T-helper 1 cell treated with Interleukin-12 subunit alpha and Interleukin-12 subunit beta and Interleukin-4 antibody, amounts not matched to agents 30 μg/mL and 1 μg/mL, for 36 hours (primary cell): ENCODE results near the gene SLC35D2.

ENCODE experiments used
- H3K27ac Mint-ChIP-seq: one replicate; pipeline ENCODE4 v1.8.0; 2021; ENCODE audit warnings: mild to moderate bottlenecking, mixed read lengths
- H3K27me3 Mint-ChIP-seq: one replicate; pipeline ENCODE4 v1.8.0; 2021; ENCODE audit warnings: low read depth, mixed read lengths
- H3K36me3 Mint-ChIP-seq: one replicate; pipeline ENCODE4 v1.8.0; 2021; ENCODE audit warnings: low read depth, mixed read lengths
- H3K4me1 Mint-ChIP-seq: one replicate; pipeline ENCODE4 v1.8.0; 2021; ENCODE audit warnings: low read depth, mixed read lengths
- H3K4me3 Mint-ChIP-seq: one replicate; pipeline ENCODE4 v1.8.0; 2021; ENCODE audit warnings: mild to moderate bottlenecking, moderate library complexity, mixed read lengths
- H3K9me3 Mint-ChIP-seq: one replicate; pipeline ENCODE4 v1.8.0; 2021; ENCODE audit warnings: mixed read lengths

Gene SLC35D2

GRCh38 chr9:96383165-96383942 lies at the start of gene SLC35D2:
Gene SLC35D2 (minus strand): TSS chr9:96383711. CDS start chr9:96383634, 77 bp downstream.
- no peaks in the 10 kb centered on the region for H3K9me3 Mint-ChIP-seq
- peaks cover 23% of the 10 kb centered on the region for H3K4me1 Mint-ChIP-seq
- H3K36me3 Mint-ChIP-seq, result peaks cover 24% of the 10 kb centered on the region
- H3K27ac Mint-ChIP-seq, result peak within 1 kb of the TSS; percentile 80
- H3K4me3 Mint-ChIP-seq, result peak within 1 kb of the TSS; percentile 81
- H3K27me3 Mint-ChIP-seq, result no peaks in the 10 kb centered on the region

GRCh38 chr9:96430377-96430776 lies 46.9 kb upstream of the SLC35D2 start:
- Mint-ChIP-seq H3K4me1 (peaks cover 3% of the 10 kb centered on the region), H3K27me3 (peaks cover 19% of the 10 kb centered on the region), H3K9me3 (no peaks in the 10 kb centered on the region), H3K27ac (no peak overlapping the region), H3K4me3 (no peak overlapping the region), H3K36me3 (no peaks in the 10 kb centered on the region)

- no peaks in the 10 kb centered on the region for H3K9me3 Mint-ChIP-seq
- no peaks in the 10 kb centered on the region for H3K36me3 Mint-ChIP-seq
- peaks cover 3% of the 10 kb centered on the region for H3K4me1 Mint-ChIP-seq
- peaks cover 16% of the 10 kb centered on the region for H3K27me3 Mint-ChIP-seq
- no peak overlapping the region for H3K4me3 Mint-ChIP-seq
- no peak overlapping the region for H3K27ac Mint-ChIP-seq
These were observed 46.2 kb upstream of the SLC35D2 start for GRCh38 chr9:96429732-96430131.

DNA sequence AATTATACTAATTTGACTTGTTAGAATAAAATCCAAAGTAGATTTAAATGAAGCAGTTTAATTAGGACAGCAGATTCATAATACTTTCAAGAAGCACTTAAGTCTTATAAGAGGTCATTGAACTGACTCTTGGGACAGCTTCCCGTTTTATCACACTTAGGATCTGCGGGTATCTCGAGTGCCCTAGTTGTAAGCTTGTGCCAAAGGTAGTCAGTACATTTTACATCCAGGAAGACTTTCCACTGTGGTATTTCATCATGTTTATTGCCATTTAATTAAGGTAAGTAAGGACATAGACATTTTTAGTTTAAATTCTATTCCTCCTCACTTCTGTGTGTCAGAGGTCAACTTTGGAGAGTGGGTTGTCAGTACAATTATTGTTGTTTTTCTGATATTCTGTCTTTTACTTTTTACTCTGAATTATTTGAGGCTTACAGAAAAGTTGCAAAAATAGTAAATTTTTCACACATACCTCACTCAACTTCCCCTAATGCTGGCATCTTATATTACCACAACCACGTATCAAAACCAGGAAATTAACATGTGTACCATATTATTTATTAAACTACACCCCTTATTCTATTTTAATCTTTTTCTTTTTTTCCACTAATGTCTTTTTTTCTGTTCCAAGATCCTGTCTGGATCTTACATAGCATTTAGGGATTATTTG lies 42.1 kb upstream of the SLC35D2 start:
- Mint-ChIP-seq H3K9me3 (no peaks in the 10 kb centered on the region), H3K4me1 (peaks cover 8% of the 10 kb centered on the region), H3K27ac (no peak overlapping the region), H3K27me3 (peaks cover 8% of the 10 kb centered on the region), H3K4me3 (no peak overlapping the region), H3K36me3 (no peaks in the 10 kb centered on the region)

GRCh38 chr9:96423985-96424336 lies 40.5 kb upstream of the SLC35D2 start:
- H3K9me3 Mint-ChIP-seq, result no peaks in the 10 kb centered on the region

GRCh38 chr9:96423322-96423984 lies 39.9 kb upstream of the SLC35D2 start:
- Mint-ChIP-seq H3K27ac (no peak overlapping the region), H3K4me1 (peaks cover 22% of the 10 kb centered on the region), H3K36me3 (no peaks in the 10 kb centered on the region), H3K9me3 (no peaks in the 10 kb centered on the region), H3K4me3 (no peak overlapping the region), H3K27me3 (peaks cover 7% of the 10 kb centered on the region)

More at GRCh38 chr9:96423985-96424336, 40.5 kb upstream of the SLC35D2 start:
- Mint-ChIP-seq H3K27ac (no peak overlapping the region), H3K36me3 (no peaks in the 10 kb centered on the region), H3K4me1 (peaks cover 22% of the 10 kb centered on the region), H3K4me3 (no peak overlapping the region), H3K27me3 (peaks cover 8% of the 10 kb centered on the region)

- H3K4me3 Mint-ChIP-seq, result peak overlapping the region; percentile 86
- peaks cover 27% of the 10 kb centered on the region for H3K4me1 Mint-ChIP-seq
- no peaks in the 10 kb centered on the region for H3K9me3 Mint-ChIP-seq
- no peaks in the 10 kb centered on the region for H3K27me3 Mint-ChIP-seq
- peaks cover 4% of the 10 kb centered on the region for H3K36me3 Mint-ChIP-seq
- peak overlapping the region; percentile 90 for H3K27ac Mint-ChIP-seq
These were observed 37.1 kb upstream of the SLC35D2 start for GRCh38 chr9:96420468-96421219.

- Mint-ChIP-seq H3K9me3 (no peaks in the 10 kb centered on the region), H3K4me3 (peak overlapping the region; percentile 86), H3K27ac (peak overlapping the region; percentile 90), H3K27me3 (no peaks in the 10 kb centered on the region), H3K36me3 (peaks cover 4% of the 10 kb centered on the region), H3K4me1 (peaks cover 27% of the 10 kb centered on the region)
These were observed 36.1 kb upstream of the SLC35D2 start for GRCh38 chr9:96419691-96419969.

GRCh38 chr9:96418920-96419690 lies 35.6 kb upstream of the SLC35D2 start:
- Mint-ChIP-seq H3K4me3 (peak overlapping the region; percentile 86), H3K27ac (peak overlapping the region; percentile 92), H3K27me3 (no peaks in the 10 kb centered on the region), H3K36me3 (peaks cover 4% of the 10 kb centered on the region), H3K9me3 (no peaks in the 10 kb centered on the region), H3K4me1 (peaks cover 28% of the 10 kb centered on the region)

DNA sequence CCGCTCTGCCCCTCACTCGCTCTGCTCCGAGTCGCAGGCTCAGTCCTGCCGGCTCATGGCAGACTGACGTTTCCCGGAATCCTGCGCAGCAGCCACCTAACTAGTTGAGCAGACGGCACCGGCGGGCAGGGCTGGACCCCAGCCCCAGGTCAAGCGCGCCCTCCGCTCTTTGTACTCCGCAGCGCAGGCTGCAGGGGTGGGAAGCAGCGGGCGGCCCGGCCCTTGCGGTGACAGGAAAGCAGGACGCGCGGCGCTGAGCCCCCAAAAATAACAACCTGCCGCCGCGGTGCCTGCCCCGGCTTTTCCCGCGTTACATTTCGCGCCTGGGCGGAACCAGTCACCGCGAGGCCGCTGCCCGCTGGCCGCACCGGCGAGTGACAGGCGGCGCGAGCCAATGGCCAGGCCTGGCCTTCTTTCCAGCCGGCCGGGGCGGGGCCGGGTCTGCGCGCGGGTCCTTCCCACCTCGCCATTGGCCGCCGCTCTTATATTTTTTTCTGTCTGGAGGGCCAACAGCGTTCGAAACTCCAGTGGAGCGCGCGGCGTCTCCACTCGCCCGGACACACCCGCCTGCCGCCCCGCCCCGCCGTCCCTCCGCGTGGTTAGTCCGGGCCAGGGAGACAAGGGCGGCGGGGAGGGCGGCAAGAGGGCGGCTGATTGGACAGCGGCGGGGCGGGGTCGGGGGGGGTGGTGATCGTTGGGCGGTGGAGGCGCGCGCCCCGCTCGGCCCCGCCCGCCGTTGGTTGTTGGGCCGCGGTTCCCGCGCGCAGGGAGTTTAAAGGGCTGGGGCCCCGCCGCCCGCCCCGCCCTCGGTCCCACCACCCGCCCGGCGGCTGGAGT lies 34.8 kb upstream of the SLC35D2 start, which contains the start of gene ZNF367:
ZNF367 (minus strand) TSS at position 288 of the 837 bp plus-strand sequence. CDS start 338 bp downstream, outside the sequence.
- H3K36me3 Mint-ChIP-seq, result peaks cover 4% of the 10 kb centered on the region
- H3K9me3 Mint-ChIP-seq, result no peaks in the 10 kb centered on the region
- H3K27ac Mint-ChIP-seq, result peak within 1 kb of the TSS; percentile 96
- peak within 1 kb of the TSS; percentile 93 for H3K4me3 Mint-ChIP-seq
- H3K27me3 Mint-ChIP-seq, result no peaks in the 10 kb centered on the region
- peaks cover 36% of the 10 kb centered on the region for H3K4me1 Mint-ChIP-seq

GRCh38 chr9:96417661-96418082 lies 34.2 kb upstream of the SLC35D2 start:
- peak overlapping the region; percentile 82 for H3K4me3 Mint-ChIP-seq
- H3K27me3 Mint-ChIP-seq, result no peaks in the 10 kb centered on the region
- H3K27ac Mint-ChIP-seq, result peak overlapping the region; percentile 86
- H3K36me3 Mint-ChIP-seq, result peaks cover 4% of the 10 kb centered on the region
- no peaks in the 10 kb centered on the region for H3K9me3 Mint-ChIP-seq
- peaks cover 42% of the 10 kb centered on the region for H3K4me1 Mint-ChIP-seq

DNA sequence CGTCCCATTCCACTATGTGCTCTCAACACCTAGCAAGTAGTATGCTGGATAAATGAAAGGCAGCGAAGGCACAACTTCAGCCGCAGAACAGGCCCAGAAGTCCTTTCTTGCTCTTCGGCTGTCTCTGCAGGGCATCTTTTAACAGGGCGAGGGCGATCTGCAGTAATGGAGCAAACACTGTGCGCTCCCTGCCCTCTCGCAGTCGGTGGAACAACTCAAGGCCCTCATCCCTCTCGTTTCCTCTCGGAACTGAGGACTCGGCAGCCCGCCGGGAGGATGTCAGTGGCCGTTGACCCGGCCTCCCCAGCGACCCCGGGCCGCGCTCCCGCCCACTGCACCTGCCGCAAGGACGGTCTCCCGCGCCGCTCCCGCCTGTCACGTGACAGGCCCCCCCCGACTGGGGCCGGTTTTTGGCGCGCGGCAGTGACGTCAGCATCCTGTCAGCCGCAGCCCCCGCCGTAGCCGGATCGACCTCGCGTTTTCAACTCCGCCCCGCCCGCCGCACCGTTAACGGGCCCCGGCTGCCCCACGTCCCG lies 33.6 kb upstream of the SLC35D2 start:
- Mint-ChIP-seq H3K27ac (peak overlapping the region; percentile 96), H3K9me3 (no peaks in the 10 kb centered on the region), H3K27me3 (no peaks in the 10 kb centered on the region), H3K36me3 (peaks cover 4% of the 10 kb centered on the region), H3K4me1 (peaks cover 46% of the 10 kb centered on the region), H3K4me3 (peak overlapping the region; percentile 93)
